ENCODE results near the gene MXI1. TPM values are rescaled to one million over a fixed set of nuclear protein-coding genes. Genes with fewer than 3 reads are reported as not detected.

MXI1 gene
- total RNA-seq, 1 experiment from 2014 or later = 19.5 TPM

DNA sequence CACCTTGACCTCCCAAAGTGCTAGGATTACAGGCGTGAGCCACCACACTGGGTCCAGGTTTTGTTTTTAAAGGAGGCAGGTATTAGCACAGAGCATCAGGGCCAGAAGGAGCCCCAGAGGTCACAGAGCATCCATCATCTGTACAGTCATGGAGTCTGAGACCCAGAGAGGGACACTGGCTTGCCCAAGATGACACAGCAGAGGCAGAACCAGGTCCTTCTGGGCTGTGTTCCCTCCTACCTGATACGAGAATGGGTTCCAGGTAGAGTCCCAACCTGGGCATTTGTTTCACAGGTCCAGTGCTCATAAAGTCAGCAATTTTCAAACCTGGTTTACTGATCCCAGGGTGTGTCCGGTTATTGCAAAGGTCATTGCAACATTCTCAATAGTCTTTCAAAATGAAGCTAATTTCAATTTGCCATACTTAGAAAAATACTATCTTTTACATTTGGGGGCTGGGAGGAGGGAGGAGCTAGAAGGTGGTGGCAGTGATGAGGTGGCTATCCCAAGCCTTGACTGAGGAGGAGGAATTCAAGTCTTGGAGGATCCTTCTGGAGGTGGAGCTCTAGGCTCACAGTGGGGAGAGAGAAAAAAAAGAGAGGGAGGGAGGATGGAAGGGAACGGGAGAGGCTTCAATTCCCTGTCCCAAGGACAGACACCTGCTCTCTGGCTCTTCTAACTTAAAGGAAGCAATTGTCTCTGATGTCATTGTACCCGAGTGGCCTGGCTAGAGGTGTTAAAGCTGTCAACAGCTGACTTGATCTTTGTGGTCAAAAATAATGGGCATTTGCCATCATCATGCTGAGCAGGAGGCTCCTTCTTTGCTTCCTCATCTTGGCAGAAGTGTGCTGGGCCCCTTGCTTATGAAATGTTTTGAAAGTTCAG is 8.1 kb downstream of the MXI1 start:
- TF ChIP-seq, protein P1, sequence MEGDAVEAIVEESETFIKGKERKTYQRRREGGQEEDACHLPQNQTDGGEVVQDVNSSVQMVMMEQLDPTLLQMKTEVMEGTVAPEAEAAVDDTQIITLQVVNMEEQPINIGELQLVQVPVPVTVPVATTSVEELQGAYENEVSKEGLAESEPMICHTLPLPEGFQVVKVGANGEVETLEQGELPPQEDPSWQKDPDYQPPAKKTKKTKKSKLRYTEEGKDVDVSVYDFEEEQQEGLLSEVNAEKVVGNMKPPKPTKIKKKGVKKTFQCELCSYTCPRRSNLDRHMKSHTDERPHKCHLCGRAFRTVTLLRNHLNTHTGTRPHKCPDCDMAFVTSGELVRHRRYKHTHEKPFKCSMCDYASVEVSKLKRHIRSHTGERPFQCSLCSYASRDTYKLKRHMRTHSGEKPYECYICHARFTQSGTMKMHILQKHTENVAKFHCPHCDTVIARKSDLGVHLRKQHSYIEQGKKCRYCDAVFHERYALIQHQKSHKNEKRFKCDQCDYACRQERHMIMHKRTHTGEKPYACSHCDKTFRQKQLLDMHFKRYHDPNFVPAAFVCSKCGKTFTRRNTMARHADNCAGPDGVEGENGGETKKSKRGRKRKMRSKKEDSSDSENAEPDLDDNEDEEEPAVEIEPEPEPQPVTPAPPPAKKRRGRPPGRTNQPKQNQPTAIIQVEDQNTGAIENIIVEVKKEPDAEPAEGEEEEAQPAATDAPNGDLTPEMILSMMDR (IDR thresholded peaks at IDR 0.05; ENCODE audit: unreplicated experiment) = no peak
- DNase-seq (ENCODE audit: unreplicated experiment) = no peak
- Mint-ChIP-seq H3K27me3 (ENCODE audit: insufficient read depth, unreplicated experiment) (no peaks in the 10 kb centered on the region), H3K4me3 (ENCODE audit: unreplicated experiment) (no peak overlapping the region), H3K36me3 (ENCODE audit: insufficient read depth, unreplicated experiment) (peaks cover 8% of the 10 kb centered on the region), H3K27ac (ENCODE audit: low read depth, unreplicated experiment) (no peak overlapping the region), H3K4me1 (ENCODE audit: insufficient read depth, unreplicated experiment) (peaks cover 23% of the 10 kb centered on the region), H3K9me3 (ENCODE audit: unreplicated experiment) (no peaks in the 10 kb centered on the region)
- POLR2A ChIA-PET = interaction anchor here (0.9 to 1.9 kb wide), 2 partner anchors 10 to 58 kb away, joined by 3 to 8 read pairs; no protein-coding TSS in a partner anchor
- CTCF ChIA-PET = interaction anchor here (0.8 kb wide), 1 partner anchor 78 kb away, joined by 3 read pairs; no protein-coding TSS in a partner anchor
- intact Hi-C loops (cut with micrococcal nuclease) = no loop called here
- no TSS peak for BruUV-seq (replicated peaks)

DNA sequence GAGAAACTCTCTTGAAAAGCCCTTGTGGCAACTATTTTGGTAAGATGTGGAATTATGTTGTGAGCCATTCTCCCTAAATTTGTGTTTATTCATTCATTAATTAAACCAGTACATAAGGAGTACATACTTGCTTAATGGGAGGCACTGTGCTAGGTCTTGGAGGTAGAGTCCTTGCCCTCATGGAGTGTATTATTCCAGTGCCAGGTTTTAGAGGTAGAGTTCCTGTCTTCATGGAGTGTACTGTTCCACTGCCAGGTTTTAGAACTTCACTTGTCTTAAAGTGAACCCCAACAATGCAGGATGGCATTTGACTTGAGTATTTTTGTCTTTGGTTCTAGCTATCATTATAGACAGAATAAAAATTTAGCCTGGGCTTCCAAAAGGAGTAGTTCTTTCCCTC is 8.8 kb downstream of the MXI1 start:
- H3K36me3 Mint-ChIP-seq (ENCODE audit: insufficient read depth, unreplicated experiment) = peaks cover 1% of the 10 kb centered on the region
- peaks cover 21% of the 10 kb centered on the region for H3K4me1 Mint-ChIP-seq (ENCODE audit: insufficient read depth, unreplicated experiment)
- ChIA-PET CTCF (interaction anchor here (0.8 to 1.9 kb wide), 2 partner anchors 9 to 79 kb away, joined by 3 to 11 read pairs; partner anchors contain the start of gene MXI1), POLR2A (interaction anchor here (0.9 to 12.0 kb wide), 4 partner anchors 6 to 89 kb away, joined by 3 to 288 read pairs (median 6); partner anchors contain the start of genes MXI1 and SMNDC1)
- no peak overlapping the region for H3K27ac Mint-ChIP-seq (ENCODE audit: low read depth, unreplicated experiment)
- DNase-seq (ENCODE audit: unreplicated experiment) = peak; percentile 27
- TF ChIP-seq, protein P1 (IDR thresholded peaks at IDR 0.05; ENCODE audit: unreplicated experiment) = no peak
- intact Hi-C loops (cut with micrococcal nuclease) = no loop called here
- no peak overlapping the region for H3K4me3 Mint-ChIP-seq (ENCODE audit: unreplicated experiment)
- no peaks in the 10 kb centered on the region for H3K27me3 Mint-ChIP-seq (ENCODE audit: insufficient read depth, unreplicated experiment)
- no peaks in the 10 kb centered on the region for H3K9me3 Mint-ChIP-seq (ENCODE audit: unreplicated experiment)
- no TSS peak for BruUV-seq (replicated peaks)

DNA sequence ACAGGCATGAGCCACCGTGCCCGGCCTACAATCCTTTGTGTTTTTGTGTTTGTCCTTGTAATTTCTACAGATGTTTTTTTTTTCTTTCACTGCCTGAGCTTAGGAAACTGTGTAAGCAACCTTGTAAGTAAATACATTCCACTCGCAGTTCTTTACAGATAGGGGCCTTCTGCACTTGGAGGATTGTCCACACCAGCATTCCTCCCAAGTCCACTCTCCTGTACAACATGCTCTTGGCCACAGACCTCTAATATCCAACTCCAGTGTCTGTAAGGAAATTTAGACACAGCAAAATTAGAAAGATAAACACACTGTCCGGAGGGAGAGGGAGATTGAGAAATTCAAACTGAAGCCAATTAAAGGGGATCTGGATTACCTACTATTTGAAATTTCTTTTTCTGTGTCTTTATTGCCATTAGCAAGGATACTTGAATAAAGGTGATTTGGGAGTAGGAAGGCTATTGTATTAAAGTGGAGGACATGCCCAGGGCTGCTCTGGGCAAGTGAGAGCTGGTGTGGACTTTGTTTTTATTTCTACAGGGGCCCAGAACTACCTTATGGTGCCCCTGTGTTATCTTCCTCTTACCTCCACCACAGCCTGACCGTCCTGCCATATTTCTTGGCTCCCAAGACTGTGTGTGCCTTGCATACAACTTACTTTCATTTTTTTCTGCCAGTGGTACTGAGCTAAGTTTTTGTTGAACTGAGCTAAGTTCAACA is 9.7 kb downstream of the MXI1 start:
- TF ChIP-seq, protein P1 (IDR thresholded peaks at IDR 0.05; ENCODE audit: unreplicated experiment) = no peak
- H3K4me1 Mint-ChIP-seq (ENCODE audit: insufficient read depth, unreplicated experiment) = peaks cover 18% of the 10 kb centered on the region
- ChIA-PET CTCF (interaction anchor here (0.6 to 1.9 kb wide), 5 partner anchors 10 to 79 kb away, joined by 3 to 11 read pairs (median 3); partner anchors contain the start of gene MXI1), POLR2A (interaction anchor here (0.9 to 12.0 kb wide), 6 partner anchors 7 to 88 kb away, joined by 3 to 288 read pairs (median 5); partner anchors contain the start of genes MXI1 and SMNDC1)
- H3K36me3 Mint-ChIP-seq (ENCODE audit: insufficient read depth, unreplicated experiment) = no peaks in the 10 kb centered on the region
- H3K27ac Mint-ChIP-seq (ENCODE audit: low read depth, unreplicated experiment) = peak overlapping the region; percentile 94
- peak overlapping the region; percentile 9 for H3K4me3 Mint-ChIP-seq (ENCODE audit: unreplicated experiment)
- H3K9me3 Mint-ChIP-seq (ENCODE audit: unreplicated experiment) = no peaks in the 10 kb centered on the region
- no peaks in the 10 kb centered on the region for H3K27me3 Mint-ChIP-seq (ENCODE audit: insufficient read depth, unreplicated experiment)
- intact Hi-C loops (cut with micrococcal nuclease) = no loop called here
- BruUV-seq (replicated peaks) = no TSS peak
- DNase-seq (ENCODE audit: unreplicated experiment) = peak; percentile 23

DNA sequence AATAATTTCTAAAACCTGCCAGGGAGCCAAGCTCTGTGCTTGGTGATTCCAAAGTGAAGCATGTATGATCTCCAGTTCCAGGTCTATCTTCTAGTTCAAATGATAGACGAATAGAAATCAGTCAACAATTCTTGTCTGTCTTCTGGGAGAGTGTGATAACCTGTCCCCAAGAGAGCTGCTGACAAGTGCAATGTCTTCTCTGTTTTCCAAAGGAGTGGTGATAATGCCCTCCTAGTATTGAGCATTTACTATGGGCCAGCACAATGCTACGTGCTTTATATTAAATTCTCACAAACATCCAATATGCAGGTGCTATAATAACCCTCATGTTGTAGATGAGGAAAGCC is 10.2 kb downstream of the MXI1 start:
- TF ChIP-seq, protein P1 (IDR thresholded peaks at IDR 0.05; ENCODE audit: unreplicated experiment) = no peak
- no peaks in the 10 kb centered on the region for H3K9me3 Mint-ChIP-seq (ENCODE audit: unreplicated experiment)
- POLR2A ChIA-PET = interaction anchor here (0.9 to 12.0 kb wide), 5 partner anchors 7 to 88 kb away, joined by 3 to 288 read pairs (median 4); partner anchors contain the start of genes MXI1 and SMNDC1
- CTCF ChIA-PET = interaction anchor here (0.6 to 1.9 kb wide), 4 partner anchors 10 to 79 kb away, joined by 3 to 11 read pairs (median 6); partner anchors contain the start of gene MXI1
- DNase-seq (ENCODE audit: unreplicated experiment) = no peak
- H3K27ac Mint-ChIP-seq (ENCODE audit: low read depth, unreplicated experiment) = peak overlapping the region; percentile 94
- H3K27me3 Mint-ChIP-seq (ENCODE audit: insufficient read depth, unreplicated experiment) = no peaks in the 10 kb centered on the region
- intact Hi-C loops (cut with micrococcal nuclease) = no loop called here
- BruUV-seq (replicated peaks) = no TSS peak
- no peaks in the 10 kb centered on the region for H3K36me3 Mint-ChIP-seq (ENCODE audit: insufficient read depth, unreplicated experiment)
- H3K4me1 Mint-ChIP-seq (ENCODE audit: insufficient read depth, unreplicated experiment) = peaks cover 18% of the 10 kb centered on the region
- H3K4me3 Mint-ChIP-seq (ENCODE audit: unreplicated experiment) = peak overlapping the region; percentile 9

Measured in MCF 10A (cell line).